Frontal cortex (tissue), 4 donors: ENCODE results near the gene TOX3. TPM values are rescaled to one million over a fixed set of nuclear protein-coding genes. Genes with fewer than 3 reads are reported as not detected.

Experiments used
- DNase-seq, 2 donors: peaks; one replicate each; pipeline ENCODE4 v3.0.0; 2012; ENCODE audit warnings: low spot score in 2 of 2
- FAIRE-seq: peaks from 2 replicates; lab custom pipeline; 2012; peaks lifted over from hg19 to GRCh38; lab: Jason Lieb, UNC
- total RNA-seq: library from RNA; depleted of rRNA; stranded (reverse); fragments of >200 nt; gene quantifications from one replicate; pipeline ENCODE4 v1.2.3, GENCODE V29; 2014
- donor health status: control.
- donor health status: control.
- donor health status: control.

TOX3 gene
- total RNA-seq, 1 donor from 2014 or later = 18.8 TPM

DNA sequence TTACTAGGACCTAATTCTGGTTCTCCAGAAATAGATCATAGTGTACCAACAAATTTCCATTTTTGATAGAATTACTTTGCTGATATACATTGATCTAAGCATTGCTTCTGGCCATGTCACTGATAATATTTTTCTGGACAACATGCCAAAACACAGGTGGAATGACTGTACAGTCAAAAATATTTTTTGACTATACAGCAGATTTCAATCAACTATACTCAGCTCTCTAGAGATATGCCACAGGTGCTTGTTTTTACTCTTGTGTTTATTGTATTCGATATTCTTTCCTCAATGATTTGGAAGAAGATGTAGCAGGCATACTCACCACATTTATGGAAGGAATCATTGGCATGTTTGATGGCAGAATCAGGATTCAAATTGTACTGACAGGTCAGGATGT, 21.6 kb upstream of the TOX3 start:
- FAIRE-seq (no peak), DNase-seq (no peak)

DNA sequence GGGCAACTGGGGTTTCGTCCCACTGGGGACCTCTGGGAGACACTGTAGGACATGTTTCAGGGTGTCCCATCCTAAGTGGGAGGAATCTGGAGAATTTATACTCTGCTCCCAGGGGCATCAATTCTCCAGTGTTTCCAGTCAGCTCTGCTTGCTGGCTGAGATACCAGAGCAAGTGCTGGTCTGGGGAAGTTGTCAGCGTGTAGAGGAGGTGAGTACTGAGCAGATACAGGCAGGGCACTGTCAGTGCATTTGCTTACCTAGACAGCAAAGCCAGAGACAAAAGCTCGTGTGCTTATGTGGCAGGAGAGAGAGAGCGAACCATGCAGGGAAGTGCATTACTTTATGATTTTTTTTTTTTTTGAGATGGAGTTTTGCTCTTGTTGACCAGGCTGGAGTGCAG, 20.2 kb upstream of the TOX3 start:
- no peak for FAIRE-seq
- DNase-seq = no peak

DNA sequence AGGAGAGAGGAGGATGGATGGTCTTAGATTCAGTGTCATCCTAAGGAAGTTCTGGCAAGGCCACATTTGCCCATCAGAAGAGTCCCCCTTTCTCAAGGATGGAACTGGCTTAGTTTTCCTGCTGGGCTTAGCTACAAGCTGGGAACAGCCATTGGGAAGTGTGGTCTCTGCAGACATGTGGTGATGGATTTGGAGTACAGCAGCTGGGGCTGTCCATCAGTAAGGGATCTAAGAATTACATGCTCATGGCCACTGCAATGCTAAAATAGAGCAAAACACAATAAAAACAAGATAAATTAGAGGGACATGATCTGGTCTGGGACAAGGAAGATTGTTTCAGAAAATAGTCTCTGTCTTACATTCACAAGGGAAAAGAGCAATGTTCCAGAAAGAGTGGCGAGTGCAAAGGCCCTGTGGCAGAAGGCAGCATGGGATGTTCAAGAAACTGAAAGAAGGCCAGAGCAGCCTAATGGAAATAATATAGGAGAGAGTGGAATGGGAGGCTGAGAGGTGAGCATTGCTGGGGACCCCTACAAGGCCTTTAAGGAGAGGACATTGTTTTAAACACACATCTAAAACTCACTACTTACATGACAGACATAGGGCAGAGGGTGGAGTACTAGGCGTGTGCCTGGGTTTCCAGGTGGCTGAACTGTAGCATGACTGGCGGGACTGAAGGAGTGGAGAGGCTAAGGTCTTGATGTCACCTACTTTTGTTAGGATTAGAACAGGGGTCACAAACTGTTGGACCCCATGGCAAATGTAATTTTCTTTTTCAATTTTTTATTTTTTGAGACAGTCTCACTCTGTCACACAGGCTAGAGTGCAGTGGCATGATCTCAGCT, 17.0 kb upstream of the TOX3 start:
- no peak for DNase-seq
- no peak for FAIRE-seq

DNA sequence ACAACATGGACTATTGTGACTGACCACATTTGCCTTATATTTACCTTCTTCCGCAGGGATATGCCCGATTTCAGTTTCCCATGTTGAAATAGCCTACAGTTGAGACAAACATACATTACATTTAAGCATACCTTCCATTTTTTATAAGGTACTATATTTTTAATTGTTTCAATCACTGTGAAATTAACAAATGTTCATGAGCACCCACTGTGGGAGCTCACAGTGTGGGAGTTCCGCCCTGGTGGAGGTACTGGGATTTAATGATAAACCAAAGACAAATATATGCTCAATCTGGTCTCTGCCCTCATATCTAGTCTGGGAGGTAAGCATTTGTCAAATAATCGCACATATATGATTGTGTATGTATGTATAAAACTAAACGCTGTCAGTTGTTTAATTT, 15.8 kb upstream of the TOX3 start:
- no peak for FAIRE-seq

DNA sequence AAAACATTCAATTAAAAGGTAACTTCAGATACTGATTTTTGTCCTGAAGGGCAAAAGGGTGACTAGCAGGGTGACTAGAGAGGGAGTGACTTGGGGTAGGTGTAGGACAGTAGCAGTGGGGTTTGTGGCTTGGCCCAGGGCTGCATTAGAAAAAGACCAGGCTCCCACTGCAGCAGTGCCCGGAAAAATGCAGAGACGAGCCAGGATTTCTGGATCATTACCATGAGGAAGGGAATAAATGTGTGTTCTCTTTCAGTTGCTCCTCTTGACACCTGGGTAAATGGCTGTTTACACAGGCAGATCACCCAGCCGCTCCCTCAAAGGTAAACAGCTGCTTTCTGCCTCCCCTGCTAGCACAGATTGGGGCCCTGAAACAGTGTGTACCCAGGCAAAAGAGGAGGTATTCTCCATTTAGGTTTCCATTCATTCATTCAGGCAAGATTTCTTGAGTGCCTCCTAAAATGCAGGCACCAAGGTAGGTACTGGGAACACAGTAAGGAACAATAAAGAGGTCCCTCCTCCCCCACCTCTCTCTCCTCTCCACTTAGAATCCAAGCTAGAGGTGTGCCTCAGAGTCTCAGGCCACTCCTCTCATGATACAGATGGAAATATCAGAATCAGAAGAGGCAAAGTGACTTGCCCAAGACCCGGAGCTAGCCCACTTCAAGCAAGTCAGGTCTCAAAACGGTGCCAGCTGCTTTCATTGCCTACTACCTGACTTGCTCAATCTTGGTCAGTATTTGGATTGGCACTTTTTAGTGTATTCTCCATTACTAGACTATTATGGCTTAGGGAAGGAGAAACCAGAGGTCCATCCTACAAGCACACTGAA, 15.2 kb upstream of the TOX3 start:
- no peak for FAIRE-seq
- no peak for DNase-seq

More for the DNA sequence above, 15.8 kb upstream of the TOX3 start:
- no peak for DNase-seq

DNA sequence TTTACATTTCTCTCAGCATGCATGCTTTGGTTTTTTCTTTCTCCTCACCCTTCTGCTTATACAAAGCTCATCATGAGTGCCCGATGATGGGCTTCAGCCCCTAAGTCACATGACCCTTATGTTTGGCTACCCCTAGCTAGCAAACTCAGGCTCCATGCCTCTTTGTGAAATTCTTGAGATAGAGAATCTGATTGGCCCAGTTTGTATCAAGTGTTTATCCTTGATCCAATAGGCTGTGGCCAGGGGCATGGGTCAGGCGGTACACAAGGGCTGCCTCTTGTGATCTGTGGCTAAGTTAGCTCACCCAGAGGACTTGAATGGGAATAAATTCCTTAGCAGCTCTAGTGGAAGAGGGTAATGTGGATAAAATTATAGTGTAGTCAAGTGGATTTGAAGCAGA, 11.5 kb upstream of the TOX3 start:
- DNase-seq = no peak
- no peak for FAIRE-seq

DNA sequence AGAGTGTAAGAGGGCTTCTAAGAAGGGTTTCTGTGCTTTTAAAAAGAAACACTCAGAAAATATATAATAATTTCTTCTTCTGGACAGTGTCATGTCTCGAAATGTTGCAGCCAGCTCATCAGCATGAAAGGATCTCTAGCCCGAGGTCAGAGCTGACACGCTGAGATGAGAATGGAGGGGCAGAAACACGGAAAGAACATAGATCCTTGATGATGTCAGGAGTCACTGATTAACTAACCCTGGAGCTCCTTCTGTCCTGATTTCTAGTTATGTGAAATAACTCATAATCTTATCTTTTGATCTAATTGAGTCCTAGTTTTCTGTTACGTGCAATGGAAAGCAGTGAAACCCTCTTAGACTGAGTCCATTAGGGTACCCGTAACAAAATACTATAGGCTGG, 10.3 kb upstream of the TOX3 start:
- no peak for FAIRE-seq
- no peak for DNase-seq

DNA sequence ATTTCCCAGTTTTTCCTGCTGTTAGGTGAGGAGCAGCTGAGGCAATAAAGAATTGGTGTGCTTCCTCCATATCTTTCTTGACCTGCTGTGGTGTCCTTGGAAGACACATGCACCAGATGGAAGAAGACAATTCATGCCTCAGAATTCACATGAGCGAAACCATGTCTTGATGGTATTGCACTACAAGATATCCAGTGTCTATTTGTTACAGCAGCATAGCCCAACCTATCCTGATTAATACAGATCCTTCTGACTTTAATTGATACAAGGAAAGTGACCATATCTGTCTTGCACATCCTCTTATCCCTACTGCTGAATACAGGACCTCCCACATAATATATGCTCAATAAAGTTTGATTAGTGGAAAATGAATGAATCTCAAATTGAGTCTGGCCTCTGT, 9.1 kb upstream of the TOX3 start:
- FAIRE-seq (no peak), DNase-seq (no peak)

DNA sequence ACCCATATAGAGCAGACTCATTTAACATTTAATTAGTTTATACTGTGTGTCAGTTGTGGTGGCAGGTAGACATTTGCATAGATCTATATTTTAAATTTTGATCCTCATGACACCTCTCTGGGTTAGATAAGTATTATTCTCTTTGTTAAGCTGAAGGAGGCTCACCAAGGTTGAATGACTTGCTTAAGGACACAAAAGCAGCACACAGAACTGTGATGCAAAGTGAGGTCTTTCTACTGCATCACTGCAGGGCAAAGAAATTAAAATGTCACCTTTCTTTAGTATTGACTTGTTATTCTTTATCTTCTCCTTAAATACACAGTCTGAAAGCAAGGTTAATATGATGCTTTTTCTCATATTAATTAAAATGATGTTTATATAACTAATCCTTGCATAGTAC, 8.6 kb upstream of the TOX3 start:
- FAIRE-seq = no peak
- DNase-seq = no peak

DNA sequence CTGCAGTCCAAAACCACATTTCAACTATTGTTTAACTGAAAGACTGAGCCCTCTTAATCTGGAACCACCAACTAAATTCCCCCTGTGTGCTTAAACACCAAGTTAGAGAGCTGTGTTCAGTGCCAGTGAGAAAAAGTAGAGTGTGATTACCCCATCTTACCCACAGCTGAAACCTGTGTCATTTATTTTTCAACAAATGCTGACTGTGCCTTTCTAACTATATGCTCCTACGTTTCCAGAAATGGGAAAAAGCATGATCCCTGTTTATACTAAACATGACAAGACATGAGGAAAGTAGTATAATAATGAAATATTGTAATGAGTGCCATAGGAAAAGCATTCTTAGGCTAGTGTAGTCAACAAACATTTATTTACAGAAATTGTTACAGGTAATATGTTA, 7.4 kb upstream of the TOX3 start:
- no peak for DNase-seq
- no peak for FAIRE-seq

DNA sequence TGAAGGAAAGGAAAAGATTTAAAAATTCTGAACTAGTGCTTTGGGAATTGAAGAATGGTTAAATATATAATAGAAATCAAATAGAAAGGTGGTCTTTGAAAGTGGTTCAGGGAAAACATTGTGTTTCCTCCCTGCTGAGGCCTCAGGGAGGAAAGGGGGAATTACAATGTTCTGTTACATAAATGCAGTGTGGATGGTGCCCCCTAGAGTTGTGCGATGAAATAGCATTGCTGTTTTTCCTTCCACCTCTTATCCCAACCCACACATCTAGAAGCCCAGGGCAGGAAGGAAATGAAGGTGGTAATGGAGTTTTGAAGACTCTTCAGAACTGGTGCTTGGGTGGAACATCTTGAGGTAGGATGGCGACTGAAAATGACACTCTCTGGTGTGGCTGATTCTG, 6.4 kb upstream of the TOX3 start:
- DNase-seq (no peak), FAIRE-seq (no peak)

DNA sequence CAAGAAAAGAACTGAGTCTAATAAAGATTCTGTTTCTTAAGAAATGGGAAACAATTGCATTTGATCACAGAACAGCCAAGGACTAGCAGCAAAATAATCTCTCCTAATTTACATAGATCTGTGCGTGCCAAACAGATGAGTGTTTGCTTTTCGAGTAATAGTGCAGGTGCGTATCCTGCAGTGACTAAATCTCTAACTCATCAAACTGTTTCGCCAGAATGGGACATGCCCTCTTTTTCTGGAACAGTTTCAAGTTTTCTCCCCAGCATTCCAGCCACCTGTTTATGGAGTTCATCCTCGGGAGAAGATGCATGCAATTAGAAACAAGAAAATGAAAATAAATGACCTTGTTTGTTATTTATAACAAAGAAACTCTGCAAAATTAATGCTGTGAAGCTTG, 5.7 kb upstream of the TOX3 start:
- FAIRE-seq = no peak
- DNase-seq = no peak

DNA sequence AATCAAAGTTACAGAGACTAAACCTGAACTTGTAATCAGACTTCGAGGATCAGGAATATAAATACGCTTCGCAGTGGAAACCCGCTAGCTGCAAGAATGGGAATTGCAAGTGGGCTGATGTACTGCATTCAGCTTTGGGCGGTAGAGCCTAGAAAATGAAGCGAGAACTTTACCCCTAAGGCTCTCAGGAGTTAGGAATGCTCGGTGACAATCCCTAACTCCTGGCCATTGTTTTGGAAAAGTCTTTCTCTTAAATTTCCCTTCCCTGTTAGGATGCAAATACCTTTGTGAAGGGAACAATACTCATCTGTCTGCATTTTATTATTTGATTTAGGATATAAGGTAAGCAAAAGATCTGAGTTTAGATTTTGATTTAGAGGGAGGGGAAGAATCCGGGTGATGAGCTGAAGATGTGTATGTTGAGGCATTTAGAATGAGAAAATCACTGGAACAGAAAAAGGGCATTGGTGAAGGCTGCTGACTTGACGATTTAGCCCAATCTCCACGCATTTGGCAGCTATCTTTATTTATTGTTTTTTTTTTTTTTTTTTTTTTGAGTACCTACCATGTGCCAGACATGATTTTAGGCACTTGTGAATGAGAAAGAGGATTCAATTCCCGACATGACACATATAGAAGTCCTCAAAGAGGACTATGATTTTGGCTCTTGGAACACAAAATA, 2.2 kb upstream of the TOX3 start:
- no peak for FAIRE-seq
- no peak for DNase-seq

DNA sequence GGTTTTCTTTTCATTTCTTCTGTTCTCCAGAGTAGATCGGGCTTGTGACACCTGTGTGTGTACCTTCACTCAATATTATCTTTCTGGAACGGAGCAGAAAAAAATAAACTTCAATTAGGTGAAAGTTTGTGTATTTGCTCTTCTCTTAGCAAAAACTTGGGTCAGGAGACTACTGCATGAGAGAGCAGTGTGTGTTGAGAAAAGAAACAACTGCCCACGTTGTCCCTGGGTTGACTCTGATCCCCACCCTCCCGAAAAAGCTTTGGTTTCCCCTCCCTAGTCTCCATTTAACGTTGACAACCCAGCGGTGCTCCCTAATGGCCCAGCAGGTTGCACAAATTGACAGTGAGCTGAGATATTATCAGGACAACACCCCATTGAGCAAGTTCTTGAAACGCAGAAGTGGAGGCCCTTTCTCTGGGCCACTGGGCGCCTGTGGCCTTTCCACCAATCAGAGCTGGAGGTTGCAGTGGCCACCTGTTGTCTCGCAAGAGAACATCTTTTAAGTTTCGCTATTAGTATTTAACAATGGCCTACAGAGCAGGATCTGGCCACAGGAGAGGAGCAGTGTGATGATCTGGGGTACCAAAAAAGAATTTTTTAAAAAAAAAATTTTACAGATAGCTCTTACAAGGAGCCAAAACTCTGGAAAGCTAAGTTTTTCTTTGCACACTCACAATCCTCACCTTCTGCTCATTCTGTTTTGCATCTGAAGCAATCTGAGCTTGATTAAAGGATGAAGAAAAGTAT, 1.5 kb upstream of the TOX3 start:
- DNase-seq (no peak), FAIRE-seq (no peak)

DNA sequence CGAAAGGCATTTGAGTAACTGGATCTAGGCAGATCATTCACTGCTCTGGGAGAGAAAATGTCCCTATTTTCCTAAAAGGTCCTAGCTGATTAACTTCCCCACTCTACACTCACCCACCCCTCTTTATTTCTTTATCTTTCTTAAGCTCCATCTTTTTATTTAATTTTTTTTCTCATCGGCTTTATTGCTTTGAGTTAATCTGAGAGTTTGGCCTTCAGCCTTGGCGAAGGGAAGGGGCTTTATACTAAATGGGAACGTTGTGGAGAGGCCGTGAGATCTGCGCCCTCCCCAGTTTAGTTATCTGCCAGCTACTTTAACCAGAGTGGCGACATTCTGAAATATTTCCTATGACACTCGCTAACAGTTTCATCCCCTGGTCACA, 882 bp upstream of the TOX3 start:
- FAIRE-seq (no peak), DNase-seq (no peak)

DNA sequence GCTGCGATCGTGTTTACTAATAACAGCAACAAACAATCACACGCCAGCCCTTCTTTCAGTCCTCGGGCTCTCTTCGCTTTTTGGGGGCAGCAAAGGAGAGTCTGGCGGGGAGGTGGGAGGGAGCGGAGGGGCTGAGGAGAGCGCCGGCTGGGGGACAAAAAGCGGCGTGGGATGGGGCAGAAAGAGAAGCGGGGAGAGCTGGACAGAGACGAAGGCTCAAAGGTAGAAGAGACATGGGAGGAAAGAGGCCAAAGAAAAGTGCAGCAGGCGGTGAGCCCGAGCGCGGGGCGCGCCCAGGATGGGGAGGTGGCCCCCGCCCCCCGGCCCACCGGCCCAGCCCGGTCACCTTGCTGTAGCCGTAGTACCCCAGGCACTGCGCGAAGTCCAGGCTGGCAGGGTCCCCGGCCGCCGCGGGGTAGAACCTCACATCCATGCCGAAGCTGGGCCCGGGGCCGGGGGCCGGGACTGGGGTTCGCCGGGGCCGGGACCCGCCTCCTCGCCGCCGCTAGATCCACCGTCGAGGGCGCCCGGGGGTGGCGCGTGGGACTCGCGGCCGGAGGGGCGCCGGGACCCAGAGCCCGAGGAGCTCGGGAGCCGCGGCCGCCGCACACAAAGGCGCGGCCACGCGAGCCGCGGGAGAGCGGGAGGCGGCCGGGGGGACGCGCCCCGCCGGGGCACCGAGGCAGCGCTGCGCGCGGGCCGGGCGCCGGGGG, 496 bp downstream of the TOX3 start:
- FAIRE-seq (no peak), DNase-seq (no peak)

DNA sequence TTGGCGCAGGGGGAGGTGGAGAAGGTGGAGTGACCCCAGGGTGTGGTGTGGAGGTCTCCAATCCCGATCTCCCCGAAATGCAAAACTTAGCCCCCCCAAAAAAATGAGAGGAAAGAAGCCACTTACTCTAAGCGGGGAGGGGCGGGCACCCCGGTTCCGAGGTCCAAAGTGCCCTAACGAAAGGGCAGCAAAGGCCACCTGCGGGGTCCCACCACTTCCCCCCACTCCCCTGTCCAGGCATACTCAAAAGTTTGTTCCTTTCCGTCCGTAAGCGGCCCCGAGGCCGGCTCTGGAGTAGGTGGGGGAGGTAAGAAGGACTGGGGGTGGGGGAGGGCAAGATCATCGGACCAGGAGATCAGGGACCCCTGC, 1.1 kb downstream of the TOX3 start:
- DNase-seq (no peak), FAIRE-seq (no peak)

DNA sequence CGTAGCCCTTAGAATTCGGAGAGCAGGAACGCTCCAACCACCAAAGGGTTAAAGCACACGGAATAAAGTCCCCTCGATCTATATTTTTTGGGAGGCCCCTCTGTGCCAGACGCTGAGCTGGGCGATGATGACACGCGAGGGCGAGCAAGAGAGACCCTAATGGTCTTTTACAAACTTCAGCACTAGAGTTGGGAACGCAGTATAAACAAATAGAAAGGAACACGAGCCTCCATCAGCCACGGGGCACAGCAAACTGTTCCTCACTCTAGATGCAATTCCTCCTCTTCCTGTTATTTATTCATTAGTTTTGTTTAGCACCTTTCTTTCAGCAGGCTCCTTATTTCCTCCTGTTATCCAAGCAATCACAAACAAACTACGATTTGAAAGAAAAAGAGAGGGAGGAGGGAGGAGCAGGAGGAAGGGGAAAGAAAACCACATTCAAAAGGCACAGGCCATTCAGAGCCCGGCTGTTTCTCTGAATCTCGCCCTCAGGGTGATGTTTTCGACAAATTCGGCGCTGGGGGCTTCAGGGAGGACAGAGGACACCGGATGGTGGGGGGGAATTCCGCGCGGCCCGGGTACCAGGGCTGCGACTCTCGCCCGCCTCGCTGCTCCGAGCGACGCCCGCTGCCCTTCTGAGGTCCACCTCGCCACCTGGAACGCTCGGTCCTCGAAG, 1.6 kb downstream of the TOX3 start:
- DNase-seq = no peak
- no peak for FAIRE-seq

DNA sequence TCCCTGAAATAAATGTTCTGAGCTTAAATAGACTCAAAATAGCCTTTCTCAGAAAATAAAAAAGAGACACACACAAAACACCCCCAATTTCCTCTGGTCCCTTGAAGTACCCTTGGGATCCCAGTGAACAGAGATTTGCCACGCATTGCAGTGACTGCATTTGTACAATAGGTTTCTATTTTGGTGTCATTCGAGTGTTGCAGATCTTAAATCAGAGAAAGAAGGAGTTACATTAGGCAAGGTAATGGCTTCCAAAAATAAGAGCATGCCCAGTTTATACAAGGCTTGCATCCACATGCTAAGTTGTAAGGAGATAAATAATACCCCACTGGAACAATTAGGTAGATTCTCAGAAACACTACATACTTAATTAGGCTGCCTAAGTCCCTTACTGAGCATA, 2.2 kb downstream of the TOX3 start:
- DNase-seq = no peak

More for the DNA sequence above, 2.2 kb downstream of the TOX3 start:
- FAIRE-seq = no peak
